A549 (cell line): ENCODE data around the gene PGK1. TPM values are rescaled to one million over a fixed set of nuclear protein-coding genes. Genes with fewer than 3 reads are reported as not detected.
A peak's percentile ranks its signal among the peaks of the same experiment; 100 is the strongest.
"Not testable (repeated sequence)": the region's sequence is repeated elsewhere in the genome, so short reads cannot be mapped to it uniquely, and the experiment has no call there.

Source experiments
- ATAC-seq, 2 experiments: fragments of 200-7000 bp in 1 of 2; fragments of >200 bp in 1 of 2; cut with Nextera tagmentation in 1 of 2; cut with Tn5 transposase in 1 of 2; 3 replicates each; pipeline versions ENCODE4 v1.8.0 to v1.9.1; 2018 to 2020; ENCODE audit warnings: mild to moderate bottlenecking in 1 of 2, moderate library complexity in 1 of 2
- CTCF ChIA-PET: fragments of 300-600 bp; sonication (Branson Sonifier 250); formaldehyde crosslinking; extraction: SDS; loops from one replicate; lab custom pipeline; 2021; ENCODE audit warnings: antibody characterized with exemption, inconsistent platforms; lab: Yijun Ruan, JAX
- POLR2A ChIA-PET: fragments of 350-600 bp; formaldehyde crosslinking; extraction: SDS; loops from one replicate; lab custom pipeline; 2021; ENCODE audit warnings: antibody characterized with exemption, inconsistent platforms; lab: Yijun Ruan, JAX
- DNase-seq, 2 experiments: peaks; one replicate each; pipeline versions ENCODE4 v3.0.0 to v3.0.0-alpha.2; 2011 to 2016; ENCODE audit warnings: low read depth in 1 of 2, low spot score in 1 of 2
- FAIRE-seq: peaks from 2 replicates; lab custom pipeline; 2011; peaks lifted over from hg19 to GRCh38; lab: Jason Lieb, UNC
- H3K27ac ChIP-seq, 2 experiments: fragments of >200 bp; sonication (Bioruptor Twin); formaldehyde crosslinking; 3 replicates each; pipeline ENCODE4 v1.5.1; 2016 to 2017
- H3K4me1 ChIP-seq: fragments of >200 bp; sonication (Bioruptor Twin); formaldehyde crosslinking; 3 replicates; pipeline ENCODE4 v1.6.1; 2016
- H3K4me2 ChIP-seq: fragments of >200 bp; sonication (Bioruptor Twin); formaldehyde crosslinking; 3 replicates; pipeline ENCODE4 v1.6.1; 2016
- H3K4me3 ChIP-seq: fragments of >200 bp; sonication (Bioruptor Twin); formaldehyde crosslinking; 3 replicates; pipeline ENCODE4 v1.5.1; 2016
- H3K9me3 ChIP-seq: fragments of >200 bp; sonication (Bioruptor Twin); formaldehyde crosslinking; 3 replicates; pipeline ENCODE4 v1.6.1; 2016
- BCL3 ChIP-seq: fragments of >200 bp; sonication (Bioruptor Twin); formaldehyde crosslinking; IDR thresholded peaks from 3 replicates; pipeline ENCODE4 v1.6.1; 2016
- CHD4 ChIP-seq: fragments of 200-600 bp; sonication (generic); IDR thresholded peaks from 2 replicates; pipeline ENCODE4 v1.6.1; 2016; ENCODE audit warnings: antibody characterized with exemption, mild to moderate bottlenecking, borderline replicate concordance
- EP300 ChIP-seq, 2 experiments: fragments of >200 bp; sonication (Bioruptor Twin); formaldehyde crosslinking; IDR thresholded peaks; 2 replicates in 1 of 2; 3 replicates in 1 of 2; pipeline ENCODE4 v1.6.1; 2016 to 2017
- FOSB ChIP-seq: fragments of 250-450 bp; sonication (Bioruptor Pico); IDR thresholded peaks from 2 replicates; pipeline ENCODE4 v1.5.0; 2020; ENCODE audit warnings: mild to moderate bottlenecking, moderate library complexity
- FOSL2 ChIP-seq, 2 experiments: fragments of 450-650 bp in 1 of 2; fragments of >200 bp in 1 of 2; sonication (Bioruptor Twin) in 1 of 2; formaldehyde crosslinking; IDR thresholded peaks; 2 replicates each; pipeline versions ENCODE4 v1.5.0 to v1.6.1; 2016 to 2020; ENCODE audit warnings: mild to moderate bottlenecking in 1 of 2, moderate library complexity in 1 of 2
- FOXS1 ChIP-seq: fragments of 250-450 bp; sonication (Bioruptor Pico); IDR thresholded peaks from 2 replicates; pipeline ENCODE4 v1.5.0; 2020; ENCODE audit warnings: mild to moderate bottlenecking, moderate library complexity
- GATA3 ChIP-seq: IDR thresholded peaks from 2 replicates; pipeline ENCODE4 v1.6.1; 2012; ENCODE audit warnings: borderline replicate concordance
- HOXA7 ChIP-seq: fragments of 250-450 bp; sonication (Bioruptor Pico); IDR thresholded peaks from 2 replicates; pipeline ENCODE4 v1.5.0; 2020; ENCODE audit warnings: mild to moderate bottlenecking, moderate library complexity
- JUNB ChIP-seq: fragments of >200 bp; sonication (Bioruptor Twin); formaldehyde crosslinking; IDR thresholded peaks from 2 replicates; pipeline ENCODE4 v1.6.1; 2016
- KDM5A ChIP-seq: fragments of 200-600 bp; sonication (generic); IDR thresholded peaks from 2 replicates; pipeline ENCODE4 v1.6.1; 2016; ENCODE audit warnings: antibody characterized with exemption, mild to moderate bottlenecking
- MAFK ChIP-seq: fragments of 450-650 bp; IDR thresholded peaks from 2 replicates; pipeline ENCODE4 v1.6.1; 2014; ENCODE audit not compliant: partially characterized antibody
- NPAS2 ChIP-seq: fragments of 250-450 bp; sonication (Bioruptor Pico); IDR thresholded peaks from 2 replicates; pipeline ENCODE4 v1.8.0; 2022; ENCODE audit warnings: mild to moderate bottlenecking, moderate library complexity, borderline replicate concordance
- POLR2A ChIP-seq: IDR thresholded peaks from 2 replicates; pipeline ENCODE4 v1.6.1; 2012; ENCODE audit warnings: mild to moderate bottlenecking, low read length
- POLR2AphosphoS2 ChIP-seq: conservative IDR thresholded peaks from 2 replicates; pipeline ENCODE4 v1.6.1; 2012; ENCODE audit warnings: low read length, improper control_type of control experiment, inconsistent platforms
- RAD21 ChIP-seq, 2 experiments: fragments of >200 bp in 1 of 2; sonication (Bioruptor Twin) in 1 of 2; formaldehyde crosslinking in 1 of 2; IDR thresholded peaks in 1 of 2; conservative IDR thresholded peaks in 1 of 2; 2 replicates in 1 of 2; 3 replicates in 1 of 2; pipeline ENCODE4 v1.6.1; 2012 to 2018; ENCODE audit warnings: inconsistent platforms in 1 of 2
- SMC3 ChIP-seq: fragments of >200 bp; sonication (Bioruptor Twin); formaldehyde crosslinking; IDR thresholded peaks from 3 replicates; pipeline ENCODE4 v1.6.1; 2018; ENCODE audit warnings: inconsistent platforms
- TP53 ChIP-seq: fragments of 250-450 bp; sonication (Bioruptor Pico); IDR thresholded peaks from 2 replicates; pipeline ENCODE4 v1.5.0; 2021; ENCODE audit warnings: mild to moderate bottlenecking, moderate library complexity
- ZC3H11A ChIP-seq: fragments of 450-650 bp; IDR thresholded peaks from 2 replicates; pipeline ENCODE4 v1.6.1; 2014; ENCODE audit warnings: antibody characterized with exemption, mild to moderate bottlenecking
- ZSCAN20 ChIP-seq: fragments of 250-450 bp; sonication (Bioruptor Pico); IDR thresholded peaks from 2 replicates; pipeline ENCODE4 v1.8.0; 2022; ENCODE audit warnings: mild to moderate bottlenecking, moderate library complexity
- WGBS: methylation state at CpG from one replicate; pipeline ENCODE4 v1.1.6; 2017; ENCODE audit errors: missing lambda C conversion rate; 5-methylcytosine and 5-hydroxymethylcytosine counted together
- polyA plus RNA-seq, 4 experiments: library from polyadenylated mRNA; depleted of rRNA in 3 of 4; stranded (reverse); fragments of >200 nt; fragmentation: RNase III in 1 of 4; extraction: RNeasy Plus Mini Kit Qiagen cat#74134 plus additional on column Dnase treatment in 1 of 4; gene quantifications; 2 replicates in 3 of 4; 3 replicates in 1 of 4; pipeline ENCODE4 v1.2.3, GENCODE V29; 2011 to 2017
- TF ChIP-seq, protein P1 (sequence below): IDR thresholded peaks from 2 replicates; pipeline ENCODE4 v1.6.1; 2012; ENCODE audit warnings: low read depth, borderline replicate concordance
- TF ChIP-seq, protein P2 (sequence below): IDR thresholded peaks from 2 replicates; pipeline ENCODE4 v1.6.1; 2012

Gene PGK1
- polyA plus RNA-seq, 2 of the 4 experiments (the other 2 are of a cell fraction), result 351 to 689 TPM

DNA sequence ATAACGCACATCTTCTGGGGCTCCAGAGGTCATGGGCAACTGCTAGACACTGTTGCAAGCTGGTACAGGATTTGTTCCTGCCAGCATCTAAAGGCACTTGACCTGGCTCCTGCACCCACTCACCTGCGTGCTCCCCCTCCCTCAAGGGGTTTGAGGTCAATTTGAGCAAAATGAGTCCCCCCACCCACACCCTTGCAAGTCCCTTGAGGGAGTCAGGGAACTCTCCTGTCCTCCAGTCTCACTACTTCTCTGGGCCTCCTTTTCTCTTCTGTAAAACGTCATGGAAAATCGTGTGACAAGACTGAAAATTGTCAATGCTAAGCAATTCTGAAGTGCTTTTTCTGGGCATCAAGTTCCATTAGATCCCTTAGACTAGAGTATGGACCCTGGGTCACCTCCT is 39.9 kb upstream of the PGK1 start:
- ChIA-PET POLR2A (interaction anchor here (0.9 kb wide), 1 partner anchor 39 kb away, joined by 4 read pairs; the partner anchor contains the start of gene PGK1), CTCF (interaction anchor here (0.9 to 1.1 kb wide), 2 partner anchors 40 to 54 kb away, joined by 3 read pairs; partner anchors contain the start of gene PGK1)
- FAIRE-seq, result no peak
- 72% methylated on average over 4 of the region's 4 CpGs for WGBS
- peak overlapping the region; percentile 73 to 84 for H3K27ac ChIP-seq
- DNase-seq, result no peak
- H3K9me3 ChIP-seq, result no peaks in the 10 kb centered on the region
- peaks cover 36% of the 10 kb centered on the region for H3K4me1 ChIP-seq
- ATAC-seq, result no peak
- peak overlapping the region; percentile 61; the same call in 1 of the 3 replicates for H3K4me2 ChIP-seq
- no peak overlapping the region for H3K4me3 ChIP-seq
- no peak for TF ChIP-seq TP53
- TF ChIP-seq BCL3, result no peak
- no peak for TF ChIP-seq SMC3
- TF ChIP-seq, protein P1, sequence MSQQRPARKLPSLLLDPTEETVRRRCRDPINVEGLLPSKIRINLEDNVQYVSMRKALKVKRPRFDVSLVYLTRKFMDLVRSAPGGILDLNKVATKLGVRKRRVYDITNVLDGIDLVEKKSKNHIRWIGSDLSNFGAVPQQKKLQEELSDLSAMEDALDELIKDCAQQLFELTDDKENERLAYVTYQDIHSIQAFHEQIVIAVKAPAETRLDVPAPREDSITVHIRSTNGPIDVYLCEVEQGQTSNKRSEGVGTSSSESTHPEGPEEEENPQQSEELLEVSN, result no peak
- TF ChIP-seq KDM5A, result no peak
- TF ChIP-seq RAD21 (conservative IDR thresholded peaks at IDR 0.05 in 1 of 2, IDR thresholded peaks at IDR 0.05 in 1 of 2), result no peak
- TF ChIP-seq CHD4, result no peak
- TF ChIP-seq ZSCAN20 (CRISPR knock-in tag), result no peak
- TF ChIP-seq GATA3, result no peak
- TF ChIP-seq HOXA7, result no peak
- no peak for TF ChIP-seq FOXS1
- TF ChIP-seq, protein P2, sequence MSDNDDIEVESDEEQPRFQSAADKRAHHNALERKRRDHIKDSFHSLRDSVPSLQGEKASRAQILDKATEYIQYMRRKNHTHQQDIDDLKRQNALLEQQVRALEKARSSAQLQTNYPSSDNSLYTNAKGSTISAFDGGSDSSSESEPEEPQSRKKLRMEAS, result no peak
- no peak for TF ChIP-seq EP300 (IDR thresholded peaks at IDR 0.05)
- no peak for TF ChIP-seq ZC3H11A

DNA sequence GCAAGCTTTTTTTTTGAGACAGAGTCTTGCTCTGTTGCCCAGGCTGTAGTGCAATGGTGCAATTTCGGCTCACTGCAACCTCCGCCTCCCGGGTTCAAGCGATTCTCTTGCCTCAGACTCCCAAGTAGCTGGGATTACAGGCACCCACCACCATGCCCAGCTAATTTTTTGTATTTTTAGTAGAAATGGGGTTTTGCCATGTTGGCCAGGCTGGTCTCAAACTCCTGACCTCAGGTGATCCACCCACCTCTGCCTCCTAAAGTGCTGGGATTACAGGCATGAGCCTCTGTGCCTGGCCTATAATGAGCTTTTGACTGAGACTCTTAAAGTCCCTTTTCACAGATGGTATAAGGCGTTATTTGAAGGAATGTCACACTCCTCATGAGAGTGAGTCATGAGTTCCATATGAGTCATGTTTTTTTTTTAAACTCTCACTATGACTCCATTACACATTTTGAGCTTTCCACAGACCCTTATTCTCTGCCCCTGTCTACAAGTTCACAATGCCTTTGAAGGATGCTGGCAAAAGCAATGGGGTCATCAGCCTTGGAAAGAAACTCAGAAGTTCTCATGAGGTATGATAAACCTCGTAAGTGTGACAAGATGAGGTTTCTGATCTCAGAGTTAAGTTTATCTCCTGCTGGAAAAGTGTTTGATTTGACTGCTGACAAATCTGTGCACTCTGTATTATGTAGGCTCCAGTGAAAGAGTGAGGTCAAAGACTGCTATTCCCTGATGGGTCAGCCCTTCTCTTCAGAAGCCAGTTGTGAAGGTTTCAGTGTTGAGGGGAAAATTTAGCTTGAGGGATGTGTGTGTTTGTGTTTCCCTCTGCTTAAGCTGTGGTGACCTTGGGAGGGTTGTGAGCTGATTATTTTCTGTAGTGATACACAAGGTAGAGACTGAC is 39.1 kb upstream of the PGK1 start:
- Histone ChIP-seq H3K4me1 (peaks cover 42% of the 10 kb centered on the region), H3K27ac (peak overlapping the region; percentile 73 to 84), H3K4me2 (peak overlapping the region; percentile 61)
- peak; percentile 80 for TF ChIP-seq FOSL2 (IDR thresholded peaks at IDR 0.05)
- TF ChIP-seq FOSL2 (CRISPR knock-in tag; IDR thresholded peaks at IDR 0.05), result peak; percentile 93
- TF ChIP-seq, protein P2, result 0 out of 2 replicates have a peak, but pooled peaks have one; percentile 31
- peak; percentile 55; the same call in 1 of the 2 replicates for TF ChIP-seq JUNB
- WGBS, result 59% methylated on average over 6 of the region's 6 CpGs
- not testable (repeated sequence) for H3K4me3 ChIP-seq, H3K9me3 ChIP-seq
- DNase-seq (peak; percentile 31 to 41), ATAC-seq (peak; percentile 63 to 70; a peak in 5 of 6 replicates), FAIRE-seq (peak; percentile 91)
- ChIA-PET POLR2A (interaction anchor here (0.9 kb wide), 1 partner anchor 39 kb away, joined by 4 read pairs; the partner anchor contains the start of gene PGK1), CTCF (interaction anchor here (0.8 to 1.1 kb wide), 3 partner anchors 35 to 53 kb away, joined by 3 read pairs; partner anchors contain the start of gene PGK1)

DNA sequence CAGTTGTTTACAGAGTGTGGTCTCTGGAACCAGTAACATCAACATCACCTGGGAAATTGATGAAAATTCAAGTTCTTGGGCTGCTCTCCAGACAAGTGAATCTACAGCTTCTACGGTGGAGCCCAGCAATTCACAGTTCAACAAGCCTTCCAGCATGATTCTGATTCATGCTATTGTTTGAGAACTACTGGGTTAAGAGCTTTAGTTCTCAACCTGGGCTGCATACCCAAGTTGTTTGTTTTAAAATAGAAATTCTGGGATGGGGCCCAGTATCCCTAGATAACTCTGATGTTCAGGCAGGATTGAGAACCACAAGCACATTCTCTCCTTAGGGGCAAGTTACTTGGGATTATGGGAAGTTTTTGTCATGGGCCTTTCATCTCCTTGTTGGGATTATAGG is 37.9 kb upstream of the PGK1 start:
- WGBS, result 38% methylated on average over 1 of the region's 1 CpG
- ChIA-PET POLR2A (no interaction called here), CTCF (no interaction called here)
- Histone ChIP-seq H3K4me3 (no peak overlapping the region), H3K9me3 (no peaks in the 10 kb centered on the region), H3K27ac (peak overlapping the region; percentile 73 to 84), H3K4me1 (peaks cover 47% of the 10 kb centered on the region), H3K4me2 (peak overlapping the region; percentile 61)
- no peak for DNase-seq
- no peak for ATAC-seq
- FAIRE-seq, result peak; percentile 18
- TF ChIP-seq HOXA7, result no peak
- TF ChIP-seq NPAS2, result no peak
- no peak for TF ChIP-seq POLR2A
- no peak for TF ChIP-seq POLR2AphosphoS2
- TF ChIP-seq FOSB (CRISPR knock-in tag), result no peak
- TF ChIP-seq MAFK, result no peak
